Measurements from ENCODE around the gene TREM2.

DNA sequence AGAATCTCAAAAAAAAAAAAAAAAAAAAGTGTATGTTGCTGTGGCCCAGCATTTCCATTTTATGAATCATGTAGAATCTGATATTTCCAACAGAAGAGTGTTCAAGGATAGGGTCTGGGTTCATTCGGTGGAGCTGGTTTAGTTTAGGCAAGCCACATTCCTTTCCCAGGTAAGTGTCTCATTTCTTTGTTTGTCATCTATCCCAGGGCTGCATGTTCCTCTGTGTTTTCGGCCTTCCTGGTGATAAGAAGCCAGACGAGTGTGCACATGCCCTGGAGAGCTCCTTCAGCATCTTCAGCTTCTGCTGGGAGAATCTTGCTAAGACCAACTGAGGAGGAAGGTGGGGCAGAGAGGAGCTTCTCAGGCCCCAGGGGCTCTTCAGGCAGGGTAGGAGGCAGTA lies 51.9 kb downstream of the TREM2 start:
- TF ChIP-seq CTCF (IDR thresholded peaks at IDR 0.05; ENCODE audit: poor library complexity, severe bottlenecking) (no peak), POLR2AphosphoS5 (IDR thresholded peaks at IDR 0.05) (no peak), EP300 (conservative IDR thresholded peaks at IDR 0.05; ENCODE audit: poor library complexity, severe bottlenecking) (no peak), REST (IDR thresholded peaks at IDR 0.05; ENCODE audit: borderline replicate concordance) (no peak), SMC3 (conservative IDR thresholded peaks at IDR 0.05; ENCODE audit: poor library complexity) (no peak), TAF1 (IDR thresholded peaks at IDR 0.05; ENCODE audit: low read depth) (no peak), EZH2 (IDR thresholded peaks at IDR 0.05; ENCODE audit: borderline replicate concordance, insufficient read depth, low read length, poor library complexity, severe bottlenecking) (no peak), MXI1 (conservative IDR thresholded peaks at IDR 0.05; ENCODE audit: poor library complexity, severe bottlenecking) (no peak)
